ENCODE results near the gene DEF6. TPM values are rescaled to one million over a fixed set of nuclear protein-coding genes. Genes with fewer than 3 reads are reported as not detected.
A peak's percentile ranks its signal among the peaks of the same experiment; 100 is the strongest.

The DEF6 gene
- total and polyA plus RNA-seq, 2 of the 13 experiments (the other 11 are each of a cell fraction or from before 2014, with no cell fraction given), result 5.2 to 10.0 TPM

GRCh38 chr6:35259194-35259947, 38.2 kb upstream of the DEF6 start, which contains the start of gene ZNF76 (continued):
- TF ChIP-seq ATF2 (CRISPR knock-in tag; IDR thresholded peaks at IDR 0.05) (peak; percentile 95), KDM2A (CRISPR knock-in tag; IDR thresholded peaks at IDR 0.05; ENCODE audit: borderline replicate concordance, low read depth) (peak; percentile 98), SRSF4 (IDR thresholded peaks at IDR 0.05; ENCODE audit: low read depth, low read length, poor library complexity, severe bottlenecking) (no peak), ZFP62 (CRISPR knock-in tag; IDR thresholded peaks at IDR 0.05) (no peak; the same call in 1 of the 2 replicates), ZSCAN22 (CRISPR knock-in tag; IDR thresholded peaks at IDR 0.05) (peak; percentile 86; the same call in 1 of the 2 replicates), ARID4A (CRISPR knock-in tag; IDR thresholded peaks at IDR 0.05; ENCODE audit: borderline replicate concordance) (peak; percentile 99), ZNF10 (CRISPR knock-in tag; IDR thresholded peaks at IDR 0.05; ENCODE audit: borderline replicate concordance, low read depth) (0 out of 2 replicates have a peak, but pooled peaks have one; percentile 47), ZNF883 (CRISPR knock-in tag; IDR thresholded peaks at IDR 0.05; ENCODE audit: not compliant biosample characterization) (peak; percentile 95), SATB2 (CRISPR knock-in tag; IDR thresholded peaks at IDR 0.05) (0 out of 2 replicates have a peak, but pooled peaks have one; percentile 85), GPN1 (CRISPR knock-in tag; IDR thresholded peaks at IDR 0.05; ENCODE audit: borderline replicate concordance) (0 out of 2 replicates have a peak, but pooled peaks have one; percentile 44), NONO (IDR thresholded peaks at IDR 0.05) (no peak), NONO (CRISPR knock-in tag; conservative IDR thresholded peaks at IDR 0.05) (peak; percentile 99), PCBP2 (optimal IDR thresholded peaks at IDR 0.05; ENCODE audit: low read depth, low read length, poor library complexity, severe bottlenecking) (no peak), EZH2 (conservative IDR thresholded peaks at IDR 0.05; ENCODE audit: low read depth, low read length) (no peak), ZNF232 (CRISPR knock-in tag; IDR thresholded peaks at IDR 0.05; ENCODE audit: borderline replicate concordance) (peak; percentile 82), ZNF280B (CRISPR knock-in tag; IDR thresholded peaks at IDR 0.05; ENCODE audit: borderline replicate concordance) (peak; percentile 47), ZNF224 (CRISPR knock-in tag; IDR thresholded peaks at IDR 0.05) (peak; percentile 89; the same call in 1 of the 2 replicates), SMAD1 (CRISPR knock-in tag; IDR thresholded peaks at IDR 0.05; ENCODE audit: borderline replicate concordance, low read depth) (no peak), ZNF576 (CRISPR knock-in tag; IDR thresholded peaks at IDR 0.05) (peak; percentile 71; the same call in 1 of the 2 replicates)

Data from HepG2 (cell line).